ENCODE data around the gene YWHAH. TPM values are rescaled to one million over a fixed set of nuclear protein-coding genes. Genes with fewer than 3 reads are reported as not detected.

The YWHAH gene
- total and polyA plus RNA-seq, 2 of the 8 experiments (the other 6 are each of a cell fraction or from before 2014, with no cell fraction given): 146 to 247 TPM

DNA sequence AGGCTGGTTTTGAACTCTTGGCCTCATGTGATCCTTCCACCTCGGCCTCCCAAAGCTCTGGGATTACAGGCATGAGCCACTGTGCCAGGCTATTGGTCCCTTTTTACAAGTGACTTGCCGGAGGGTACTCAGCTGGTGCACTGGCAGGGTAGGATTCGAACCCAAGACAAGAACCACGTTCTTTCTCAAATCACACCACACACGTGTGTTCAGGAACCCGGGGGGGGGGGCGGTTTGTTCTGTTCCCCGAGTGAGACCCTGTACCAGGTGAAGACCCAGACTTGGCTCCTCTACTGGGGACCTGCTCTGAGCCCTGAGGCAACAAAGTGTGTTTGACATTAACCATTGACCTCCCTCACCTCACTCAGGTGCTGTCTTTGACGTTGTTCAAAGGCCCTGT is 3.8 kb upstream of the YWHAH start (continued):
- TF ChIP-seq, protein P1, sequence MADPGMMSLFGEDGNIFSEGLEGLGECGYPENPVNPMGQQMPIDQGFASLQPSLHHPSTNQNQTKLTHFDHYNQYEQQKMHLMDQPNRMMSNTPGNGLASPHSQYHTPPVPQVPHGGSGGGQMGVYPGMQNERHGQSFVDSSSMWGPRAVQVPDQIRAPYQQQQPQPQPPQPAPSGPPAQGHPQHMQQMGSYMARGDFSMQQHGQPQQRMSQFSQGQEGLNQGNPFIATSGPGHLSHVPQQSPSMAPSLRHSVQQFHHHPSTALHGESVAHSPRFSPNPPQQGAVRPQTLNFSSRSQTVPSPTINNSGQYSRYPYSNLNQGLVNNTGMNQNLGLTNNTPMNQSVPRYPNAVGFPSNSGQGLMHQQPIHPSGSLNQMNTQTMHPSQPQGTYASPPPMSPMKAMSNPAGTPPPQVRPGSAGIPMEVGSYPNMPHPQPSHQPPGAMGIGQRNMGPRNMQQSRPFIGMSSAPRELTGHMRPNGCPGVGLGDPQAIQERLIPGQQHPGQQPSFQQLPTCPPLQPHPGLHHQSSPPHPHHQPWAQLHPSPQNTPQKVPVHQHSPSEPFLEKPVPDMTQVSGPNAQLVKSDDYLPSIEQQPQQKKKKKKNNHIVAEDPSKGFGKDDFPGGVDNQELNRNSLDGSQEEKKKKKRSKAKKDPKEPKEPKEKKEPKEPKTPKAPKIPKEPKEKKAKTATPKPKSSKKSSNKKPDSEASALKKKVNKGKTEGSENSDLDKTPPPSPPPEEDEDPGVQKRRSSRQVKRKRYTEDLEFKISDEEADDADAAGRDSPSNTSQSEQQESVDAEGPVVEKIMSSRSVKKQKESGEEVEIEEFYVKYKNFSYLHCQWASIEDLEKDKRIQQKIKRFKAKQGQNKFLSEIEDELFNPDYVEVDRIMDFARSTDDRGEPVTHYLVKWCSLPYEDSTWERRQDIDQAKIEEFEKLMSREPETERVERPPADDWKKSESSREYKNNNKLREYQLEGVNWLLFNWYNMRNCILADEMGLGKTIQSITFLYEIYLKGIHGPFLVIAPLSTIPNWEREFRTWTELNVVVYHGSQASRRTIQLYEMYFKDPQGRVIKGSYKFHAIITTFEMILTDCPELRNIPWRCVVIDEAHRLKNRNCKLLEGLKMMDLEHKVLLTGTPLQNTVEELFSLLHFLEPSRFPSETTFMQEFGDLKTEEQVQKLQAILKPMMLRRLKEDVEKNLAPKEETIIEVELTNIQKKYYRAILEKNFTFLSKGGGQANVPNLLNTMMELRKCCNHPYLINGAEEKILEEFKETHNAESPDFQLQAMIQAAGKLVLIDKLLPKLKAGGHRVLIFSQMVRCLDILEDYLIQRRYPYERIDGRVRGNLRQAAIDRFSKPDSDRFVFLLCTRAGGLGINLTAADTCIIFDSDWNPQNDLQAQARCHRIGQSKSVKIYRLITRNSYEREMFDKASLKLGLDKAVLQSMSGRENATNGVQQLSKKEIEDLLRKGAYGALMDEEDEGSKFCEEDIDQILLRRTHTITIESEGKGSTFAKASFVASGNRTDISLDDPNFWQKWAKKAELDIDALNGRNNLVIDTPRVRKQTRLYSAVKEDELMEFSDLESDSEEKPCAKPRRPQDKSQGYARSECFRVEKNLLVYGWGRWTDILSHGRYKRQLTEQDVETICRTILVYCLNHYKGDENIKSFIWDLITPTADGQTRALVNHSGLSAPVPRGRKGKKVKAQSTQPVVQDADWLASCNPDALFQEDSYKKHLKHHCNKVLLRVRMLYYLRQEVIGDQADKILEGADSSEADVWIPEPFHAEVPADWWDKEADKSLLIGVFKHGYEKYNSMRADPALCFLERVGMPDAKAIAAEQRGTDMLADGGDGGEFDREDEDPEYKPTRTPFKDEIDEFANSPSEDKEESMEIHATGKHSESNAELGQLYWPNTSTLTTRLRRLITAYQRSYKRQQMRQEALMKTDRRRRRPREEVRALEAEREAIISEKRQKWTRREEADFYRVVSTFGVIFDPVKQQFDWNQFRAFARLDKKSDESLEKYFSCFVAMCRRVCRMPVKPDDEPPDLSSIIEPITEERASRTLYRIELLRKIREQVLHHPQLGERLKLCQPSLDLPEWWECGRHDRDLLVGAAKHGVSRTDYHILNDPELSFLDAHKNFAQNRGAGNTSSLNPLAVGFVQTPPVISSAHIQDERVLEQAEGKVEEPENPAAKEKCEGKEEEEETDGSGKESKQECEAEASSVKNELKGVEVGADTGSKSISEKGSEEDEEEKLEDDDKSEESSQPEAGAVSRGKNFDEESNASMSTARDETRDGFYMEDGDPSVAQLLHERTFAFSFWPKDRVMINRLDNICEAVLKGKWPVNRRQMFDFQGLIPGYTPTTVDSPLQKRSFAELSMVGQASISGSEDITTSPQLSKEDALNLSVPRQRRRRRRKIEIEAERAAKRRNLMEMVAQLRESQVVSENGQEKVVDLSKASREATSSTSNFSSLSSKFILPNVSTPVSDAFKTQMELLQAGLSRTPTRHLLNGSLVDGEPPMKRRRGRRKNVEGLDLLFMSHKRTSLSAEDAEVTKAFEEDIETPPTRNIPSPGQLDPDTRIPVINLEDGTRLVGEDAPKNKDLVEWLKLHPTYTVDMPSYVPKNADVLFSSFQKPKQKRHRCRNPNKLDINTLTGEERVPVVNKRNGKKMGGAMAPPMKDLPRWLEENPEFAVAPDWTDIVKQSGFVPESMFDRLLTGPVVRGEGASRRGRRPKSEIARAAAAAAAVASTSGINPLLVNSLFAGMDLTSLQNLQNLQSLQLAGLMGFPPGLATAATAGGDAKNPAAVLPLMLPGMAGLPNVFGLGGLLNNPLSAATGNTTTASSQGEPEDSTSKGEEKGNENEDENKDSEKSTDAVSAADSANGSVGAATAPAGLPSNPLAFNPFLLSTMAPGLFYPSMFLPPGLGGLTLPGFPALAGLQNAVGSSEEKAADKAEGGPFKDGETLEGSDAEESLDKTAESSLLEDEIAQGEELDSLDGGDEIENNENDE (IDR thresholded peaks at IDR 0.05; ENCODE audit: insufficient replicate concordance, low read length): no peak
- TF ChIP-seq, protein P2, sequence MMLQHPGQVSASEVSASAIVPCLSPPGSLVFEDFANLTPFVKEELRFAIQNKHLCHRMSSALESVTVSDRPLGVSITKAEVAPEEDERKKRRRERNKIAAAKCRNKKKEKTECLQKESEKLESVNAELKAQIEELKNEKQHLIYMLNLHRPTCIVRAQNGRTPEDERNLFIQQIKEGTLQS (IDR thresholded peaks at IDR 0.05; ENCODE audit: insufficient read depth, low read depth, low read length): no peak
- no peak for TF ChIP-seq CREB1 (IDR thresholded peaks at IDR 0.05)
- TF ChIP-seq SAP30 (IDR thresholded peaks at IDR 0.05; ENCODE audit: insufficient read depth, insufficient replicate concordance, low read length): no peak
- no peak for TF ChIP-seq RNF2 (IDR thresholded peaks at IDR 0.05; ENCODE audit: borderline replicate concordance, low read depth, low read length, missing control alignments, poor library complexity, severe bottlenecking)
- TF ChIP-seq RBBP5 (IDR thresholded peaks at IDR 0.05; ENCODE audit: borderline replicate concordance, low read depth, low read length): no peak
- no peak for TF ChIP-seq BRCA1 (IDR thresholded peaks at IDR 0.05; ENCODE audit: low read depth, low read length)
- TF ChIP-seq SIX5 (IDR thresholded peaks at IDR 0.05; ENCODE audit: low read depth, low read length): no peak
- no peak for TF ChIP-seq CHD2 (IDR thresholded peaks at IDR 0.05; ENCODE audit: low read length)
- no peak for TF ChIP-seq MAFK (IDR thresholded peaks at IDR 0.05; ENCODE audit: low read depth, low read length)
- no peak for TF ChIP-seq CEBPB (IDR thresholded peaks at IDR 0.05; ENCODE audit: low read depth, low read length)
- TF ChIP-seq RXRA (IDR thresholded peaks at IDR 0.05; ENCODE audit: insufficient read depth, low read depth, low read length): no peak

All from H1 (cell line).